Mammary microvascular endothelial cell (primary cell): Measurements from ENCODE around the gene PEX13. TPM values are rescaled to one million over a fixed set of nuclear protein-coding genes. Genes with fewer than 3 reads are reported as not detected.

Source experiments
- total RNA-seq: library from RNA; depleted of rRNA; stranded (reverse); fragments of >200 nt; gene quantifications from 2 replicates; pipeline ENCODE4 v1.2.3, GENCODE V29; 2015

The PEX13 gene
- 29.8 and 45.5 TPM in 2 replicates for total RNA-seq

GRCh38 chr2:61017556-61018317 is at the start of gene PEX13, which contains the start of gene PUS10:
Gene PEX13 (plus strand): TSS chr2:61017720. CDS start chr2:61017760, 40 bp downstream.
Gene PUS10 (minus strand): TSS chr2:61018255. CDS start chr2:61011890, 6,365 bp downstream.

GRCh38 chr2:61065714-61066709 is 48.5 kb downstream of the PEX13 start, which contains the start of gene SANBR:
Gene SANBR (plus strand): TSS chr2:61065871. CDS start chr2:61070351, 4,480 bp downstream.

Other genes starting within 250 kb of the PEX13 start
- 3.9 and 7.0 TPM in 2 replicates for gene REL, start 136.1 kb upstream of the PEX13 start, total RNA-seq
- 4.8 and 7.5 TPM in 2 replicates for gene PUS10, start 535 bp downstream of the PEX13 start, total RNA-seq
- 7.8 and 11.1 TPM in 2 replicates for gene SANBR, start 48.2 kb downstream of the PEX13 start, total RNA-seq
- gene C2orf74, start 144.5 kb downstream of the PEX13 start, total RNA-seq = 10.1 and 10.8 TPM in 2 replicates